GM19395 (cell line): ENCODE results near the gene EGFL8.

Experiments used
- ATAC-seq: cut with Tn5 transposase; IDR thresholded peaks from one replicate; pipeline ENCODE4 v1.9.1; 2021; ENCODE audit warnings: mild to moderate bottlenecking, moderate library complexity; ENCODE audit not compliant: unreplicated experiment

Gene EGFL8

DNA sequence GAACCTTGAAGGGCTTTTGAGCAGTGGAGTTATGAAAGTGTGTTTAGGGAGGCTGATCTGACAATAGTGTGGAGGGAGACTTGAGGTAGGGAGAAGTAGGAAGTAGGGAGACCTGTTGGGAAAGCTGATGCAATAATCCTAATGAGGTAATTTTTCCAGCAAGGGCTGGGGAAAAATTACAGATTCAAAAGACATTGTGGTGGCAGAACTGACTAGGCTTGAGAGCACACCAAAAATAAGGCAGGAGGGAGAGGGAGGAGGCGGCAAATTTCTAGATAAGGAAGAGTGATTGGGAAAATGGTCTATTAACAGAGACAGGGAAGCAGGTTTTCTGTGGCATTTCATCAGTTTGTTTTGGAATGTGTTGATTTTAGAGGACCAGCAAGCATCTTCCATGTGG lies 18.1 kb upstream of the EGFL8 start:
- no peak for ATAC-seq

DNA sequence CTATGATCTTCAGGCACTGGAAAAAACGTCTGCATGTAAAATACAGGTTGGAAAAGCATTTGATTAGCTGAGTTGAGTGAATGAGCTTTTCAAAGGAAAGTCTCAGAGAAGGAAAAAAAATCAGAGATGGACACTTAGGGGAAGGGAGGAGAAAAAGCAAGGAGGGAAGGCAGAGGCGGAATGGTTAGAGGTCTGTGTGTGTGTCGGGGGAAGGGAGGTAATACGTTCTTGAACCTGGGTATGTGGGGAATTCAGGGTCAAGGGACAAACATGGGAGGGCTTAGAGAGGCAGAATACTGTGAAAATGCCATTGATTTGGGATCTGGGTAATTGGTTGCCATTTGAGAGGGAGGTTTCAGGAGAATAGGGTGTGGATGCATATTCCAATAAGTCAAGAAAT lies 17.7 kb upstream of the EGFL8 start:
- ATAC-seq: no peak

DNA sequence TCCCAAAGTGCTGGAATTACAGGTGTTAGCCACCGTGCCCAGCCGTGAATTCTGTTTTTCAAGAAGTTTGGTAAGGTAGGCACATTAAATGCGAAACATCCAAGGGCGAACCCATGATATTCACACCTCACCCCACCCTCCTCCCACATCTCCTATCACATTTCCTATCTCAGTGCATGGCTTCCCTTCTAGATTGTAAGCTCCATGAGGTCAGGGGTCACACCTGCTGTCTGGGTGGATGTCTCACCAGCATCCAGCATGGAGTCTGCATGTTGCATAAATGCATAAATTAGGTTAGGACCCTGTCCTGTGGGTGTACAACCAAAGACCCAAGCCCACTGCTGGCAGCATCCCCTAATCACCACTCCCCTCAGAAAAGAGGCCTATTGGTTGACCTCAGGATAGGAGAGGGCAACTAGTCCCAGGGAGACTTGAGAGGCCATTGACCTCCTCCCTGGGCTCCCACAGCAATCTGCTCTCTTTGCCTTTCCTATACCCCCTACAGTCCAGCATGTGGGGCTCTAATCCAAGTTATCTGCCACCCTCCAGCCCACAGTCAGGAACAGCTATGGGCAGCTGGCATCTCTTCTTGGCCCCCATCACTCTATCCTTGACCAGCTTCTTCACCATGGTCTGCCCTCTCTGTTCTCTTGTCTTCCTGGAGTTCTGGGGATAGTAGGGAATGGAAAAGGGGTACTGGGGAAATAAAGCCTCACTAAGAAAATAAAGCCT lies 16.8 kb upstream of the EGFL8 start:
- no peak for ATAC-seq

DNA sequence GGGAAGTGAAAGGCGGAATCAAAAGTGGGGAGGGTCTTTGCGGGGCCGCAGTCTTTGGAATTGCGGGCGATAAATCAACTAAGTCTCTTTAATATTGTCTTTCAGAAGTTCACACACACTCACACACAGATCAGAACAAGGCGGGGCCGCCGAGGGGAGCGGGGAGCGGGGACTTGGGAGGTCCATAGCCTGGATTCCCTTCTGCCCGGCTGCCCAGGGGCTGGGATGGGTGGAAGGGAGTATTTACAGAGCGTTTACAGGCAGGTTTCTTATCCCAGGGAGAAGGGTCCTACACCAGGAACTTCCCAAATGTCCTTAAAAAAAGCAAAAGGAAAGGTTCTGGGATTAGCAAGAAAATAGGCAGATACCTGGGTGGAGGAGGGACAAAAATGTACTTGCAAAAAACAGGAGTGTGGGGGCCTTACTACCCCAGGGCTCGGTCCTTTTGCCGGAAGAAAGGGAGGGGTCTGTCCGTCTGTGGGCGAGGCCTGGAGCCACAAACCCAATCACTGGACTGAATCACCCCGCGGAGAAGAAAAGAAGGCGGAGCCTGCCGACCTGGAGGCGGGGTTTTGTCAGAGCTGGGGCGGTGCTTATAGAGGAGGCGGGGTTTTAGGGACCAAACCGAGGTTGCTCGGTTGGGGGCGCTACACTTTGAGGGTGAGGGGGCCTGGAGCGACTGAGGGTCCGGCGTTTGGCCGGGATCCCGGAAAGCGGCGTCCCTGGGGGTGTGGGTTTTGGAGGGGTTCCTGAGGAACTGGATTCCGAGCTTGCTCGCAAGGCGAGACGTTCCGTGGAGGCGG lies 15.9 kb upstream of the EGFL8 start:
- ATAC-seq: no peak

DNA sequence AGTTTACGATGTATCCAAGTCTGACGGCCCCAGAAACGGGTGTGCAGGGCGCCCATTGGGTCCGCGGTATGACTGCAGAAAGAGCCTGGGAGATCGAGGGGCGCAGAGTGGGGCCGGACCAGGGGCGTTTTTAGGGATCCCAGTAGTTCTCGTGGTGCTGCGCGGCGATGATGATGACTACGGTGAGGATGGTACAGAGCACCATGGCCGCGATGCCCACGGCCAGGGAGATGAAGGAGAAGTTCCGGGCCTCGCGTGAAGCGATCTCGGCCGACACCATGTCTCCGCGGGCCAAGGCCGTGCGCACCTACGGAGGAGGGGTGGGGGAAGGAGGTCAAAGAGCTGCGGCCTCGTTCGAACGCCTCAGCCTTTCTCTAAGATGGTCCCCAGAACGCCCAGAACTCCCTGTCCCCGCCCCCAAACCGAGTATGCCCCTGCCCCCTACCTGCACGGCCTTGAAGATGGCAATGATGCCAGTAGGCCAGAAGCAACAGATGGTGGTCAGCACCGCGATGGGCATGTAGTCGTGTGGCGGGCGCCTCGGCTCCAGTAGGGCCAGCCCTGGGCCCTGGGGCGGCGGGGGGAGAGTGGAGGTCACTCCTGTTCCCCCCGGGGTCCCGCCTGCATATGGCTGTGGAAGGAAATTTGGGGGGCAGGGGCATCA lies 15.2 kb upstream of the EGFL8 start:
- no peak for ATAC-seq

DNA sequence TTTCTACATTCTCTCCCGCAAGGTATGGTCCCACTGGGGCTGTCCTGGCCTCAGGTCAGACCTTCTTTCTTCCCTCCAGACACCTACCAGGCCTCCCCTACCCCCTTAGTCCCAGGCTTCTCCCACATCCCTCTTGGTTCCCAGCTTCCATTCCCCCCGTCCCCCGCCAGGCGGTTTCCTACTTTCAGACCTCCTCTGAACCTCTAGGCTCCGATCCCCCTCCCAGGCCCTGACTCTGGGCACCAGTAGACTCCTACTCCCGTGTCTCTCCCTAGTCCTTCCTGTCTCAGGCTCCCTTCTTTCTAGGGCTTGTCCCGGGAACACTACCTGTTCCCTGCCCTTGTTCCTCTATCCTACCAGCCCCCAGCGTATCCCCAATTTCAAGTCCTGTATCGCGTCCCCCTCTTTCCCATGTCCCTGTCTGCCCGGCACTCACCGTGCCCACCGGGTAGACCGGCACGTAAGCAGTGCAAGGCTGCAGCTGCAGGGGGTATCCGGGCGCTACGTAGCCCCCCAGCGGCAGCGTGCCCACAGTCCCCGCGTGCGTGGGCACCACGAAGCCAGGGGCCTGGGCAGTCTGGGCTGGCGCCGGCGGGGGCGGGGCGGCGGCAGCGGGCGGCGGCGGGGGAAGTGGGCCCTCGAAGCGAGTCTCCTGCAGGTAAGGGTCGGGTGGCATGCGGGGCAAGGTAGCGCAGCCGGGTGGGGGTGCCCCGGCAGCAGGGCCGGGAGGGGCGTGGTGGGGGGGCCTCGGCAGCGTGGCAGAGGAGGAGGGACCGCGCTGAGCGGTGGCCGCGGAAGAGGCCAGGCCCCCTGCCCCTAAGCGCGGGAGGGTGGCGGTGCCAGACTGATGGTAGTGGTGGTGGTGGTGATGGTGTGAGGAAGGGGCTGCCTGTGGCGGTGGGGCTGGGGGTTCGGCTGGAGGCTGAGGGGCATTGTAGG lies 14.2 kb upstream of the EGFL8 start:
- ATAC-seq: no peak

DNA sequence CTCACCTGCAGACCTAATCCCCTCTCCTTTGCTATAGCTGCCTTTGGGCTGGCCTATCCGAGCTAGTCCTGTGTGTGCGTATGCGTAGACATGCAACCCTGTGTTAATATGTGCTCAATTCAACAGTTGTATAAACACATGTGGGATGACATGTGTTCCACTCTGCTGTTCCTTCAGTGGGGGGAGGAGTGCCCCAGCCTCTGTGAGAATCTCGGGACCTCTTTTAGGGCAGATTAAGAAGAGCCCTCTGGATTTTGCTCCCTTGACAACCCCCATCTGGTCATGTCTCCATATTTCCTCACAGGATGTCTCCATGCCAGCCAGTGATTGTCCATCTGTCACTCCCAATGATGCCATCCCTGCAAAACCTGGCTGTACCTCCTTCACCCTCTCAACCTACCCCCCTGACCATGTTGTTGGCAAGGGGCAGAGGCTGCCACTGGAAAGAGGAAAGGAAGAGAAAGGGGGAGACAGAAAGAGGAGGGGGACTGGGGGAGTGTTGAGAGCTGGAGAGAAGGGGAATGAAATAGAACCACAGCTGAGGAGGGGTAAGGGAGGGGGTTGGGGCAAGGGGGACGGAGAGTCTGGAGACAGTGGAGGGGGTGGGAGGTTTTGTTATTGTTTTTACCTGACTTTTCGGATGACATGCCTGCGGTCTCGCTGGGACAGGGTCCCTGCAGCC lies 13.1 kb upstream of the EGFL8 start:
- ATAC-seq: no peak

DNA sequence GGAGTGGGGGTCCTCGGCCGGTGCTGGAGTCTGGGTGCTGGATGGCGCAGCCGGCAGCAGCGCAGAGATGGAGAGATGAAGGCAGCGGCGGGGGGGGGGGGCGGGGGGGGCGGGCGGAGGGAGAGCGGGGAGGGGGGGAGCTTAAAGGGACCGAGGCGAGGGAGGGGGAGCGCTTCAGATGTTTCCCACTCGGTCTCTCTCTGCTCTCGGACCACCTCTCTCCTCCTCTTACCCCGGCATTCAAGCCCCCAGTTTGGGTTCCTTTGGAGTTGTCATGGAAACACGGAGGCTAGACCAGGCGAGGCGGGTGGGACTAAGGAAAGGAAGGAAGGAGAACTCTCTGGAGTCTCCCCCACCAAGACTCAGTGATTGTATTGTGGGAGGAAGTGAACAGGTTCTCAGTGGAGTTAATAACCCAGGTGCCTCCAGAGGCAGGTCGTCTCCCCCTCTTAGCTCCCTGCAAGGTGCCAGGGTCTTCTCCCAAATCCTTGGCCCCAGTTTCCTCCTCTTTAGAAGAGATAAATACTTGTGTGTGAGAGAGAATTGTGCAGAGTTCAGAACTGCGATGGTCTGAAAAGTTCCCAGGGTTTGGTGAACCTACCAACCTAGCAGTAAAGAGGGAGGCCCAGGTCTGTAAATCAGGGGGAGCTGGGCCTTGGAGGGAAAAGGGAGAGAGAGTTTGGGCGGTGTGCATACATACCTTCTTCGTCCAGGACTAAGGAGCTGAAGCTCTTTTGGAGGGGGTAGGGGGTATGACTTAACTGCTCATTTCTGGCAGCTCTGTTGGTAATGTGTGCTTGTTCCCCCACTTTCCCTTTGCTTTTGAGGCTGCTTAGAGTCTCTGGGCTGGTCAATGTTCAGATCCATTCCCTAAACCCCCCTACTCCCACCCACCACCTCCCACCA lies 12.3 kb upstream of the EGFL8 start, which contains the start of gene PRRT1:
PRRT1 (minus strand) TSS at position 77 of the 906 bp plus-strand sequence. CDS start 112 bp downstream, outside the sequence.
- no peak for ATAC-seq

DNA sequence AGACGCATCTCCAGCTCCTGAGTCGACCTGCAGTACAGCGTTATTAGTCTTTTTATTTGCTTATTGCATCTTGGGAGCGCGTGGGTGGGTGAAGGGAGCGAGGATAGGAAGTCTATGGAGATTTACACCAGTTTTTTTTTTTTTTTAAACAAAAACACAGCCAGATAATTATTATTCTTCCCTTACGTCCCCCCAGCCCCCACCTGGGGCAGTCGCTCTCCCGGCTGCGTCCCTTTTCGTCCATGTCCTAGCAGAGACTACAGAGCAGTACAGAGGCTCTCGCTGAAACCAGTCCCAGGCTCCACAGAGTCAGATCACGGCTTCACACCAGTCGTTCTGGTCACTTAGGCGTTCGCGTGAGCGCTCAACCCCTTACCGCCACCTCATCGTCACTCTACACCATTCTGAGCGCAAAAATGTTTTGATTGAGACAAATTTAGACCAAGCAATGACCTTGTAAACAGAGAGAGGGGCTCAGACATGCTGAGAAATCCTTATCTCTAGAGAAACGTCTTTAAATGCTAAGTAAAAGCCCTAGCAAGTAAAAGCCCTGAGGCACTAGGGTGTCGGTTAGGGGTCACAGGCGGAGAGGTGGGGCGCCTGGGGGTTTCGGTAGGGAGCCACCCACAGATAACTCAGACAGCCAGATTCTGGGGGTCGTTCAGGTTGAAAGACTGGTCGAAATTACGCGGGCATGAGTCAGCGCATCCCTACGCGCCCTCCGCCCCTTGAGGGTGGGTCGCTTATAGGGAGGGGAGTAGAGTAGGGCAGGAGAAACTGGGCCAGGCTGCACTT lies 11.4 kb upstream of the EGFL8 start:
- ATAC-seq: no peak

DNA sequence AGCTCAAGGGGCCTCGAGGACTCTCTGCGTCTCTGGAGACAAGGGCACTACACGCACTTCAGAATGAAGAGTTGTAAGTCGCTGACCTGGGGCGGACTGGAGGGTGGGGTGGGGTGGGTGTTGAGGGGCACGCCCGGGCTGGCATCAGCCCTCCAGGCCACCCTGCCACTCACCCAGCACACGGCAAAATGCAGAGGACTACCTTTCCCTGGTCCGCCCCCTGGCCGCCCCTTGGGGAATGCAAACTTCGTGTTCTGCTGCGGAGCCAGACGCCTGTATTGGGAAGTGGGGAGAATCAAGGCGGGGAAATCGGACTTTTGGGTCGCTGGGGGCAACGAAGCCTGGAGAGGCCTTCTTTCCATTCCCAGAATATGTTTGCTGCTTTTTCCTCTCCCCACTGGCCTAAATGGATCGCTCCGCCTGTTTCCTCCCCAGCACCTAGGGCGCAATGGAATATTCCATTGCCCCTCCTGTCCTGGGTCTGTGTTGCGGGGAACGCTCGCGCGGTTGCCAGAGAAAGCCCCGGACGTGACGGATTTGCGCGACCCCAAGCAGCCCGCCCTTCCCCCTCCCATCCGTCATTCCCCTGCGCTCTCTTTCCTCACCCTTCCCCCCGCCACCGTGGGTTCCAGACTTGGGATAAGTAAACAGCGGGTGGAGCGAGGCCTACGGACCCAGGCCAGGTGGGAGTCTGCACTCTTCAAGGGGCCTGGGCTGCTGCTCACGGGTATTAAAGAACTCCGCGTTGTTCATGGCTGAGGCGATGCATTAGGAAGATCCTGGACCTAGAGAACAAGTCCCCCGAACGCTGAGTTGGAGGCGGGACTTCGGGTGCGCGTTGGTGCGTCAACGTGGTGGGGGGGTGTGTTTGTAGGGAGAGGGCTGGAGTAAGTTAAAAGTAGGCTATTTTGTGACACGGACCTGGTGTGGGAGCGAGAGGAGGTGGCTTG lies 10.6 kb upstream of the EGFL8 start, which contains the start of gene PPT2:
PPT2 (plus strand) TSS at position 578 of the 950 bp plus-strand sequence. CDS start 454 bp downstream, outside the sequence.
- ATAC-seq: no peak

DNA sequence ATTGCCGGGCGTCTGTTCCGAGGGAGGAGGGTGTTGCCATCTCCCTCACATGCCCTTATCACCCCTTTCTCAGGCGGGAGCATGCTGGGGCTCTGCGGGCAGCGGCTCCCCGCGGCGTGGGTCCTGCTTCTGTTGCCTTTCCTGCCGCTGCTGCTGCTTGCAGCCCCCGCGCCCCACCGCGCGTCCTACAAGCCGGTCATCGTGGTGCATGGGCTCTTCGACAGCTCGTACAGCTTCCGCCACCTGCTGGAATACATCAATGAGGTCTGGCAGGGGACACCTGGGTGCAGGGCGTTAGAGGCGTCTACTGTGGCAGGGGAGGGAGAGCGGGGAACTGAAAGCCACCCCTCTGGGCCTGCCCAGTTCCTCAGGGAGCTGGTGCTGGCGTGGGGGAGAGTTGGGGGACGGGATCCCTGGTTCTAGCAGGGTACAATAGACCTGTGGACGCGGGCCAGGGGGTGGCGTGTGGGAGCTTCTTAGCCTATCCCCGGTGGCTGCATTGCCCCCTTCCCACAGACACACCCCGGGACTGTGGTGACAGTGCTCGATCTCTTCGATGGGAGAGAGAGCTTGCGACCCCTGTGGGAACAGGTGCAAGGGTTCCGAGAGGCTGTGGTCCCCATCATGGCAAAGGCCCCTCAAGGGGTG lies 9.8 kb upstream of the EGFL8 start:
- ATAC-seq: no peak

DNA sequence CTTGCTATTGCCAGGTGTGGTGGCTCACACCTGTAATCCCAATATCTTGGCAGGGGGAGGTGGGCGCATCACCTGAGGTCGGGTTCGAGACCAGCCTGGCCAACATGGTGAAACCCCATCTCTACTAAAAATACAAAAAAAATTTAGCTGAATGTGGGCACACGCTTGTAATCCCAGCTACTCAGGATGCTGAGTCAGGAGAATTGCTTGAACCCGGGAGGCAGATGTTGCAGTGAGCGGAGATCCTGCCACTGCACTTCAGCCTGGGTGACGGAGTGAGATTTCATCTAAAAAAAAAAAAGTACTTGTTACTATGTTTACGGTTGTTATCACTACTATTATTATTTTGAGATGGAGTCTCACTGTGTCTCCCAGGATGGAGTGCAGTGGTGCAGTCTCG lies 7.5 kb upstream of the EGFL8 start:
- ATAC-seq: no peak

DNA sequence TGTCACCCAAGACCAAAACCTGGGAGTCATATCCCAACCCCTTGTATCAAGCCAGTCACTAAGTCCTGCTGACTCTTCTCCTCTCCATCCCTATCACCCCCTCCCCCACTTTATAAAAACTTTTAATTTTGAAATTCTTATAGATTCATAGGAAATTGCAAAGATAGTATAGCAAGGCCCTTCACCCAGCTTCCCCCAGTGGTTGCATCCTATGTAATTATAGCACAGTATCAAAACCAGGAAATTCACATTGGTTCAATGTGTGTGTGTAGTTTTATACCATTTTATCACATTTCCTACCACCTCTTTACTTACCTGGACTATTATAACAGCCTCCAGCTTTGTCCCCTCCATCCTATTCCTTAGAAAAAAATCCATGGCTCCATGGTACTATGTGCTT lies 6.3 kb upstream of the EGFL8 start:
- ATAC-seq: no peak

DNA sequence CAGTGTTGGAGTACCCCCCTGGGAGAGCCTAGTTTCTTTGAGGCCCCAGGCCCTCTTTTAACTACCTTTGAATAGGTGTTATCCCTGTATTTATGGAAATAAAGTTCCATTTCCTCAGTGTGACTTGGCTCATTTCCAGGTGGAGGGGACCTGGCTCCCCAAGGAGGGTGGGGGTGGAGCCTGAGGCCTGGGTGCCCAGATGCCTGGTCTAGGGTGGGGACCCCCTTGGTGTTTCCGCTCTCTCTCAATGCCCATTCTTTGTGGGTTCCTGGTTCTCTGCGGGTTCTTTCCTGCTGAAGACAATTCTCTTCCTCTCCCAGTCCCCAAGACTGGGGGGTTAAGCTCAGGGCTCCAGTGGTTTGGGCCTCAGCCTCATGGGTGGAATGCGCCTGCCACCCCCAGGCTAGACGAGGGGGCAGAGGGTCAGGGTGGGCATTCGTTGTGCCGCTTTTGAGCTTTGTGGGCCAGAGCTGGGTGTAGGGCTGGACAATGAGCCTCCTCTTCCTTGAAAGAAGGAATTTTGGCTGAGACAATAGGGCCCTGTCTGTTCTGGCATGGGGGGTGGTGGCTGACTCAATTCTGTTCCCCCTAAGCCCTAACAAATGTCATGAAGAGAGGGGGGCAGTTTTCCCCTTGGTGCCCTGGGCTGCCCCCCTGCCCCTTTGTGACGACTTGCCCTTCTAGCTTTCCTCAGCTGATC lies 686 bp upstream of the EGFL8 start:
- no peak for ATAC-seq

DNA sequence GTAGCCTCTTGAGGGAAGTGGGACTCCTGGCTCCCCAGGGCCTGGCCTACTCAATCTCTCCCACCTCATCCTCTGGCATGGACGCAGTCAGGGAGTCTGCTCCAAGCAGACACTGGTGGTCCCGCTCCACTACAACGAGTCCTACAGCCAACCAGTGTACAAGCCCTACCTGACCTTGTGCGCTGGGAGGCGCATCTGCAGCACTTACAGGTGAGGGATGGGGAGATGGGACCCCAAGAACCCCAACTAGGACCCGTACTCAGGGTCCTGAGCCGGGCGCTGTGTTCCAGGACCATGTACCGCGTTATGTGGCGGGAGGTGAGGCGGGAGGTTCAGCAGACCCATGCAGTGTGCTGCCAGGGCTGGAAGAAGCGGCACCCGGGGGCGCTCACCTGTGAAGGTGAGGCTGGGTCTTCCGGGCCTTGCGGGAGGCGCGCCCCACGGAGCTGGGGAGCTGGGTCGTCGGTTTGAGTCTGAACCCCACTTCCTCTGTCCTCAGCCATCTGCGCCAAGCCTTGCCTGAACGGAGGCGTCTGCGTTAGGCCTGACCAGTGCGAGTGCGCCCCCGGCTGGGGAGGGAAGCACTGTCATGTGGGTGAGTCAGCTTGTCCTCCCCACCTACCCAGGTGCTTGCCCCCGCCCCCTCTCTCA lies 2.1 kb downstream of the EGFL8 start:
- no peak for ATAC-seq
